GM23338 (cell line): Measurements from ENCODE around the gene STAU1. TPM values are rescaled to one million over a fixed set of nuclear protein-coding genes. Genes with fewer than 3 reads are reported as not detected.

Experiments
- ATAC-seq: fragments of 200-7000 bp; cut with Tn5 transposase; 3 replicates; pipeline ENCODE4 v1.9.1; 2020
- DNase-seq: peaks from one replicate; pipeline ENCODE4 v3.0.0-alpha.2; 2015; ENCODE audit warnings: low spot score
- H2AFZ ChIP-seq: fragments of 200-600 bp; sonication (generic); 2 replicates; pipeline ENCODE4 v1.8.0; 2016; ENCODE audit warnings: antibody characterized with exemption, mild to moderate bottlenecking, moderate library complexity
- H3F3A ChIP-seq: fragments of 200-600 bp; sonication (generic); replicated peaks from 2 replicates; pipeline ENCODE4 v1.8.0; 2017; ENCODE audit warnings: antibody characterized with exemption, mixed run types, low read depth
- H3K27ac ChIP-seq: fragments of 200-600 bp; sonication (generic); 2 replicates; pipeline ENCODE4 v1.6.1; 2016; ENCODE audit warnings: low read depth
- H3K27me3 ChIP-seq: fragments of 200-600 bp; sonication (generic); 2 replicates; pipeline ENCODE4 v1.8.0; 2016; ENCODE audit warnings: mild to moderate bottlenecking, mixed run types, moderate library complexity; ENCODE audit not compliant: insufficient read depth
- H3K36me3 ChIP-seq: fragments of 200-600 bp; sonication (generic); 2 replicates; pipeline ENCODE4 v1.8.0; 2016; ENCODE audit warnings: mild to moderate bottlenecking; ENCODE audit not compliant: insufficient read depth
- H3K4me1 ChIP-seq: fragments of 200-600 bp; sonication (generic); 2 replicates; pipeline ENCODE4 v1.8.0; 2016; ENCODE audit warnings: mild to moderate bottlenecking, moderate library complexity; ENCODE audit not compliant: insufficient read depth
- H3K4me2 ChIP-seq: fragments of 200-600 bp; sonication (generic); 2 replicates; pipeline ENCODE4 v1.7.1; 2017; ENCODE audit warnings: mixed run types
- H3K4me3 ChIP-seq: fragments of 200-600 bp; sonication (generic); 2 replicates; pipeline ENCODE4 v1.6.1; 2016; ENCODE audit warnings: mixed run types
- H3K79me2 ChIP-seq: fragments of 200-600 bp; sonication (generic); replicated peaks from 2 replicates; pipeline ENCODE4 v1.8.0; 2017; ENCODE audit warnings: mild to moderate bottlenecking; ENCODE audit not compliant: insufficient read depth
- H3K9me2 ChIP-seq: fragments of 200-600 bp; sonication (generic); 2 replicates; pipeline ENCODE4 v1.8.0; 2017; ENCODE audit not compliant: insufficient read depth
- H4K20me1 ChIP-seq: fragments of 200-600 bp; sonication (generic); replicated peaks from 2 replicates; pipeline ENCODE4 v1.8.0; 2017; ENCODE audit warnings: mild to moderate bottlenecking; ENCODE audit not compliant: insufficient read depth
- H3K27ac Mint-ChIP-seq: 2 replicates; pipeline ENCODE4 v1.8.0; 2020; ENCODE audit warnings: inconsistent platforms, mild to moderate bottlenecking, moderate library complexity, mixed read lengths
- H3K27me3 Mint-ChIP-seq: 3 replicates; pipeline ENCODE4 v1.8.0; 2022; ENCODE audit warnings: low read depth, mild to moderate bottlenecking, moderate library complexity, mixed read lengths, inconsistent platforms; ENCODE audit not compliant: insufficient read depth, poor library complexity
- H3K36me3 Mint-ChIP-seq: 3 replicates; pipeline ENCODE4 v1.8.0; 2021; ENCODE audit warnings: low read depth, mild to moderate bottlenecking, inconsistent platforms, moderate library complexity, mixed read lengths
- H3K4me1 Mint-ChIP-seq: 3 replicates; pipeline ENCODE4 v1.8.0; 2020; ENCODE audit warnings: mild to moderate bottlenecking, inconsistent platforms, mixed read lengths
- H3K4me3 Mint-ChIP-seq: 3 replicates; pipeline ENCODE4 v1.8.0; 2021; ENCODE audit warnings: moderate library complexity, mild to moderate bottlenecking, inconsistent platforms, mixed read lengths
- H3K9me3 Mint-ChIP-seq: 3 replicates; pipeline ENCODE4 v1.8.0; 2020; ENCODE audit warnings: moderate library complexity, mild to moderate bottlenecking, inconsistent platforms, mixed read lengths
- CREB1 ChIP-seq: fragments of 250-450 bp; sonication (Bioruptor Pico); IDR thresholded peaks from 2 replicates; pipeline ENCODE4 v1.5.0; 2020; ENCODE audit warnings: low read depth, mild to moderate bottlenecking, moderate library complexity
- CTCF ChIP-seq, 2 experiments: fragments of 200-600 bp in 1 of 2; sonication (generic) in 1 of 2; conservative IDR thresholded peaks; 2 replicates each; pipeline versions ENCODE4 v1.5.1 to v1.6.1; 2016 to 2017; ENCODE audit warnings: antibody characterized with exemption in 2 of 2, low read depth in 2 of 2, mild to moderate bottlenecking in 2 of 2, moderate library complexity in 1 of 2
- ETS1 ChIP-seq: IDR thresholded peaks from 2 replicates; pipeline ENCODE4 v1.6.1; 2016; ENCODE audit warnings: antibody characterized with exemption
- EZH2 ChIP-seq: fragments of 200-600 bp; sonication (generic); IDR thresholded peaks from one replicate; pipeline ENCODE4 v1.8.0; 2017; ENCODE audit warnings: antibody characterized with exemption, mild to moderate bottlenecking, low read depth; ENCODE audit not compliant: unreplicated experiment
- EZH2phosphoT487 ChIP-seq: fragments of 200-600 bp; sonication (generic); IDR thresholded peaks from one replicate; pipeline ENCODE4 v1.8.1; 2018; ENCODE audit warnings: antibody characterized with exemption; ENCODE audit not compliant: unreplicated experiment
- JUNB ChIP-seq: IDR thresholded peaks from one replicate; pipeline ENCODE4 v1.6.1; 2016; ENCODE audit warnings: antibody characterized with exemption; ENCODE audit not compliant: unreplicated experiment
- NANOG ChIP-seq: IDR thresholded peaks from 2 replicates; pipeline ENCODE4 v1.6.1; 2016; ENCODE audit warnings: antibody characterized with exemption, borderline replicate concordance
- POLR2AphosphoS5 ChIP-seq: IDR thresholded peaks from 2 replicates; pipeline ENCODE4 v1.6.1; 2016; ENCODE audit warnings: antibody characterized with exemption, low read depth
- REST ChIP-seq: IDR thresholded peaks from one replicate; pipeline ENCODE4 v1.6.1; 2018; ENCODE audit warnings: antibody characterized with exemption; ENCODE audit not compliant: unreplicated experiment
- STAT1 ChIP-seq: IDR thresholded peaks from one replicate; pipeline ENCODE4 v1.6.1; 2016; ENCODE audit warnings: antibody characterized with exemption; ENCODE audit not compliant: unreplicated experiment
- ZNF114 ChIP-seq: fragments of 250-450 bp; sonication (Bioruptor Pico); IDR thresholded peaks from 2 replicates; pipeline ENCODE4 v1.5.0; 2020; ENCODE audit warnings: mild to moderate bottlenecking, moderate library complexity
- ZNF331 ChIP-seq: fragments of 250-450 bp; sonication (Bioruptor Pico); IDR thresholded peaks from 2 replicates; pipeline ENCODE4 v1.5.0; 2020; ENCODE audit warnings: low read depth, mild to moderate bottlenecking, moderate library complexity
- ZNF462 ChIP-seq: fragments of 250-450 bp; sonication (Bioruptor Pico); IDR thresholded peaks from 2 replicates; pipeline ENCODE4 v1.5.0; 2020; ENCODE audit warnings: mild to moderate bottlenecking, moderate library complexity
- polyA plus RNA-seq: library from polyadenylated mRNA; unstranded; fragments of >200 nt; fragmentation: Nextera tagmentation; extraction: Ambion mirVana; gene quantifications from 2 replicates; pipeline ENCODE4 v1.2.1, GENCODE V29; 2016
- total RNA-seq: library from RNA; depleted of rRNA; stranded (reverse); fragments of >200 nt; shearing (Covaris generic); gene quantifications from 2 replicates; pipeline ENCODE4 v1.2.3, GENCODE V29; 2014

STAU1 gene
- total and polyA plus RNA-seq, 2 experiments from 2014 or later: 102 TPM

GRCh38 chr20:49184691-49185070, 3.5 kb downstream of the STAU1 start:
- Histone ChIP-seq H3F3A (no peaks in the 10 kb centered on the region), H3K27me3 (no peaks in the 10 kb centered on the region), H3K27ac (no peak overlapping the region), H3K36me3 (no peaks in the 10 kb centered on the region), H2AFZ (no peak overlapping the region), H3K4me3 (no peak overlapping the region), H3K9me2 (no peaks in the 10 kb centered on the region), H4K20me1 (peaks cover 66% of the 10 kb centered on the region), H3K4me1 (peaks cover 9% of the 10 kb centered on the region), H3K4me2 (no peak overlapping the region), H3K79me2 (peaks cover 78% of the 10 kb centered on the region)
- ATAC-seq (no peak), DNase-seq (no peak)
- H3K27me3 Mint-ChIP-seq: peaks cover 6% of the 10 kb centered on the region
- peaks cover 3% of the 10 kb centered on the region; the same call in 1 of the 3 replicates for H3K9me3 Mint-ChIP-seq
- no peak overlapping the region for H3K4me3 Mint-ChIP-seq
- peaks cover 6% of the 10 kb centered on the region; the same call in 2 of the 3 replicates for H3K36me3 Mint-ChIP-seq
- peaks cover 34% of the 10 kb centered on the region for H3K4me1 Mint-ChIP-seq
- no peak for TF ChIP-seq STAT1
- TF ChIP-seq EZH2phosphoT487: no peak
- no peak for TF ChIP-seq POLR2AphosphoS5
- no peak for TF ChIP-seq NANOG
- TF ChIP-seq ZNF114 (CRISPR knock-in tag): no peak
- no peak for TF ChIP-seq ETS1
- no peak for TF ChIP-seq REST
- no peak for TF ChIP-seq ZNF462
- TF ChIP-seq JUNB: no peak
- TF ChIP-seq EZH2: no peak
- no peak for TF ChIP-seq CREB1
- no peak for TF ChIP-seq CTCF (conservative IDR thresholded peaks at IDR 0.05; ENCODE audit: low read depth in 2 of 2)
- TF ChIP-seq ZNF331: no peak
- no peak overlapping the region for H3K27ac Mint-ChIP-seq
